Pancreas (tissue), 10 donors: Measurements from ENCODE around the gene SULT2B1. TPM values are rescaled to one million over a fixed set of nuclear protein-coding genes. Genes with fewer than 3 reads are reported as not detected.

Experiments
- ATAC-seq, 4 donors: fragments of 200-7000 bp; cut with Tn5 transposase; one replicate each; pipeline versions ENCODE4 v1.8.0 to v1.9.1; 2020; ENCODE audit warnings: mild to moderate bottlenecking in 4 of 4, moderate library complexity in 4 of 4
- DNase-seq, 6 donors: peaks; one replicate each; pipeline ENCODE4 v3.0.0-alpha.2; 2020
- FAIRE-seq: peaks from 2 replicates; lab custom pipeline; 2012; peaks lifted over from hg19 to GRCh38; lab: Jason Lieb, UNC
- H3K27ac ChIP-seq, 4 donors: fragments of 200-600 bp; sonication (generic); 1 replicate in 3 of 4; 2 replicates in 1 of 4; pipeline versions ENCODE4 v1.5.0 to v1.8.0; 2020
- H3K27me3 ChIP-seq, 4 donors: fragments of 200-600 bp; one replicate each; pipeline ENCODE4 v1.8.0; 2021
- H3K36me3 ChIP-seq, 3 donors: fragments of 200-600 bp; sonication (generic) in 1 of 3; one replicate each; pipeline versions ENCODE4 v1.5.0 to v1.8.0; 2020 to 2021
- H3K4me1 ChIP-seq, 3 donors: fragments of 200-600 bp; one replicate each; pipeline ENCODE4 v1.8.0; 2021
- H3K4me3 ChIP-seq, 4 donors: fragments of 200-600 bp; sonication (generic) in 2 of 4; one replicate each; pipeline versions ENCODE4 v1.5.0 to v1.8.0; 2020 to 2021
- H3K9me3 ChIP-seq, 4 donors: fragments of 200-600 bp; one replicate each; pipeline ENCODE4 v1.8.0; 2021
- CTCF ChIP-seq, 4 donors: fragments of 200-600 bp; sonication (generic) in 3 of 4; IDR thresholded peaks; one replicate each; pipeline versions ENCODE4 v1.5.0 to v1.8.0; 2021; ENCODE audit warnings: antibody characterized with exemption in 4 of 4
- WGBS, 2 donors: extraction: QIAGEN DNeasy Blood & Tissue Kit; methylation state at CpG; one replicate each; pipeline ENCODE4 v1.1.7; 2013; 5-methylcytosine and 5-hydroxymethylcytosine counted together
- intact Hi-C, 3 donors: fragments of 100-400 bp; cut with DNase I; formaldehyde crosslinking; loops; one replicate each; pipeline versions ENCODE4 v1.11.1 to v1.14.2; 2022
- polyA plus RNA-seq, 2 donors: library from polyadenylated mRNA; stranded (reverse); fragments of 200-250 nt; gene quantifications; one replicate each; pipeline ENCODE4 v1.2.3, GENCODE V29; 2013
- total RNA-seq, 6 donors: library from RNA; stranded (reverse); fragmentation: NEBNext Ultra II Directional in 4 of 6; extraction: Animal tissue kit (Norgen Biotek cat#: 25700) in 4 of 6; gene quantifications; one replicate each; pipeline versions ENCODE4 v1.2.1 to v1.2.4, GENCODE V29; 2021 to 2023
- donor health status: healthy with polysubstance abuse.
- donor health status: DM: no; HTN: no; CAD: no; lungs with moderate emphysema.
- donor health status: DM: no; HTN: no; CAD: no.
- donor health status: control.
- donor health status: control.
- donor health status: Bipolar disorder and iron deficiency.
- donor health status: DM: yes; HTN: yes; CAD: no.
- donor health status: DM: no; HTN: no; CAD: no.
- donor health status: DM: no; HTN: no; CAD: no.
- donor health status: DM: yes; HTN: yes; CAD: no.

SULT2B1 gene
- total and polyA plus RNA-seq, 8 donors = 0.32 to 1.7 (median 0.62) TPM; not detected in 1

- FAIRE-seq = no peak
- TF ChIP-seq CTCF (IDR thresholded peaks at IDR 0.05) = no peak
- Histone ChIP-seq H3K4me1 (peaks cover 0 to 3% (median 0%) of the 10 kb centered on the region in 3 donors), H3K9me3 (no peaks in the 10 kb centered on the region), H3K27me3 (no peaks in the 10 kb centered on the region), H3K4me3 (peak overlapping the region in 2 of 4 donors; percentile 51 to 52), H3K36me3 (no peaks in the 10 kb centered on the region), H3K27ac (peak overlapping the region in 2 of 4 donors; percentile 82 to 86)
- WGBS, 2 donors = 11 to 14% methylated on average over 6 to 8 of the region's 10 CpGs
- intact Hi-C loops = loop anchor here in 1 of 3 donors (10.0 kb wide), 1 partner anchor 198 kb away; no protein-coding TSS in a partner anchor
- no peak for ATAC-seq
- DNase-seq = no peak
Observed at GRCh38 chr19:48646722-48647216, 94.8 kb downstream of the SULT2B1 start.

- Histone ChIP-seq H3K27ac (no peak overlapping the region), H3K4me1 (peaks cover 0 to 3% (median 0%) of the 10 kb centered on the region in 3 donors), H3K9me3 (no peaks in the 10 kb centered on the region), H3K36me3 (no peaks in the 10 kb centered on the region), H3K4me3 (no peak overlapping the region), H3K27me3 (no peaks in the 10 kb centered on the region)
- WGBS, 2 donors = 68 to 70% methylated on average over 2 of the region's 2 CpGs
- no peak for TF ChIP-seq CTCF (IDR thresholded peaks at IDR 0.05)
- DNase-seq (no peak), ATAC-seq (no peak), FAIRE-seq (no peak)
- intact Hi-C loops = loop anchor here in 1 of 3 donors (10.0 kb wide), 1 partner anchor 197 kb away; no protein-coding TSS in a partner anchor
Observed at GRCh38 chr19:48648134-48648533, 96.2 kb downstream of the SULT2B1 start.

Other genes with a start within 250 kb of the SULT2B1 start
- 10 to 100 TPM in 2 of 6 donors, 1 to 10 TPM in 4; 2.5 to 14.9 (median 6.4) TPM for gene EMP3, start 226.6 kb upstream of the SULT2B1 start, total RNA-seq
- gene EMP3, start 226.6 kb upstream of the SULT2B1 start, polyA plus RNA-seq = 10 to 100 TPM; 17.6 to 23.8 TPM
- 1 to 10 TPM; 3.3 to 7.3 (median 4.4) TPM for gene TMEM143, start 188.2 kb upstream of the SULT2B1 start, total RNA-seq
- gene TMEM143, start 188.2 kb upstream of the SULT2B1 start, polyA plus RNA-seq = 10 to 100 TPM in 1 of 2 donors, 1 to 10 TPM in 1; 8.0 to 11.2 TPM
- gene SYNGR4, start 187.8 kb upstream of the SULT2B1 start, total RNA-seq = 1 to 10 TPM in 1 of 6 donors, under 1 TPM in 3, not detected in 2; 0.19 to 1.1 (median 0.25) TPM
- gene SYNGR4, start 187.8 kb upstream of the SULT2B1 start, polyA plus RNA-seq = 10 to 100 TPM in 1 of 2 donors, under 1 TPM in 1; 0.91 to 16.4 TPM
- 10 to 100 TPM; 58.7 to 99.0 (median 77.0) TPM for gene KDELR1, start 160.6 kb upstream of the SULT2B1 start, total RNA-seq
- gene KDELR1, start 160.6 kb upstream of the SULT2B1 start, polyA plus RNA-seq = 100 to 1,000 TPM in 1 of 2 donors, 10 to 100 TPM in 1; 85.4 to 113 TPM
- gene GRIN2D, start 158.5 kb upstream of the SULT2B1 start, total RNA-seq = under 1 TPM in 5 of 6 donors, not detected in 1; 0.04 to 0.66 (median 0.26) TPM
- gene GRIN2D, start 158.5 kb upstream of the SULT2B1 start, polyA plus RNA-seq = under 1 TPM; 0.19 TPM
- 10 to 100 TPM; 13.0 to 23.1 (median 18.2) TPM for gene GRWD1, start 106.2 kb upstream of the SULT2B1 start, total RNA-seq
- gene GRWD1, start 106.2 kb upstream of the SULT2B1 start, polyA plus RNA-seq = 10 to 100 TPM in 1 of 2 donors, 1 to 10 TPM in 1; 8.6 to 10.2 TPM
- under 1 TPM; 0.20 to 0.56 (median 0.37) TPM for gene KCNJ14, start 96.6 kb upstream of the SULT2B1 start, total RNA-seq
- gene KCNJ14, start 96.6 kb upstream of the SULT2B1 start, polyA plus RNA-seq = under 1 TPM; 0.49 to 0.59 TPM
- 10 to 100 TPM; 25.4 to 39.2 (median 29.1) TPM for gene CYTH2, start 82.8 kb upstream of the SULT2B1 start, total RNA-seq
- 10 to 100 TPM; 51.7 to 54.2 TPM for gene CYTH2, start 82.8 kb upstream of the SULT2B1 start, polyA plus RNA-seq
- gene LMTK3, start 40.3 kb upstream of the SULT2B1 start, total RNA-seq = 1 to 10 TPM; 2.3 to 4.1 (median 2.8) TPM
- gene LMTK3, start 40.3 kb upstream of the SULT2B1 start, polyA plus RNA-seq = 1 to 10 TPM; 4.1 to 7.7 TPM
- not detected for gene SPACA4, start 54.6 kb downstream of the SULT2B1 start, total RNA-seq
- gene SPACA4, start 54.6 kb downstream of the SULT2B1 start, polyA plus RNA-seq = under 1 TPM in 1 of 2 donors, not detected in 1; 0.12 TPM
- gene FAM83E, start 62.9 kb downstream of the SULT2B1 start, total RNA-seq = 1 to 10 TPM; 1.2 to 2.9 (median 2.6) TPM
- gene FAM83E, start 62.9 kb downstream of the SULT2B1 start, polyA plus RNA-seq = 1 to 10 TPM; 1.8 to 3.4 TPM
- 1,000 to 10,000 TPM in 4 of 6 donors, 100 to 1,000 TPM in 2; 881 to 1,605 (median 1,071) TPM for gene RPL18, start 67.0 kb downstream of the SULT2B1 start, total RNA-seq
- 1,000 to 10,000 TPM; 1,358 to 2,344 TPM for gene RPL18, start 67.0 kb downstream of the SULT2B1 start, polyA plus RNA-seq
- 10 to 100 TPM in 1 of 6 donors, 1 to 10 TPM in 5; 4.3 to 11.0 (median 6.6) TPM for gene SPHK2, start 67.3 kb downstream of the SULT2B1 start, total RNA-seq
- gene SPHK2, start 67.3 kb downstream of the SULT2B1 start, polyA plus RNA-seq = 10 to 100 TPM; 15.9 to 24.0 TPM
- gene DBP, start 85.2 kb downstream of the SULT2B1 start, total RNA-seq = 1 to 10 TPM; 3.3 to 8.3 (median 6.5) TPM
- 10 to 100 TPM in 1 of 2 donors, 1 to 10 TPM in 1; 4.7 to 11.4 TPM for gene DBP, start 85.2 kb downstream of the SULT2B1 start, polyA plus RNA-seq
- 1 to 10 TPM; 2.6 to 6.2 (median 4.5) TPM for gene CA11, start 94.0 kb downstream of the SULT2B1 start, total RNA-seq
- gene CA11, start 94.0 kb downstream of the SULT2B1 start, polyA plus RNA-seq = 10 to 100 TPM; 10.2 to 15.2 TPM
- gene NTN5, start 120.8 kb downstream of the SULT2B1 start, total RNA-seq = under 1 TPM in 5 of 6 donors, not detected in 1; 0.12 to 0.37 (median 0.20) TPM
- 1 to 10 TPM in 1 of 2 donors, under 1 TPM in 1; 0.38 to 1.8 TPM for gene NTN5, start 120.8 kb downstream of the SULT2B1 start, polyA plus RNA-seq
- 10 to 100 TPM in 2 of 6 donors, 1 to 10 TPM in 4; 4.8 to 14.5 (median 8.2) TPM for gene FUT2, start 143.8 kb downstream of the SULT2B1 start, total RNA-seq
- gene FUT2, start 143.8 kb downstream of the SULT2B1 start, polyA plus RNA-seq = 1 to 10 TPM; 3.7 to 5.4 TPM
- 1 to 10 TPM in 2 of 6 donors, under 1 TPM in 4; 0.51 to 2.6 (median 0.84) TPM for gene MAMSTR, start 167.6 kb downstream of the SULT2B1 start, total RNA-seq
- 1 to 10 TPM; 1.5 to 2.3 TPM for gene MAMSTR, start 167.6 kb downstream of the SULT2B1 start, polyA plus RNA-seq
- gene RASIP1, start 188.4 kb downstream of the SULT2B1 start, total RNA-seq = 1 to 10 TPM; 5.3 to 9.6 (median 6.5) TPM
- 10 to 100 TPM; 16.2 to 40.9 TPM for gene RASIP1, start 188.4 kb downstream of the SULT2B1 start, polyA plus RNA-seq
- 1 to 10 TPM in 4 of 6 donors, under 1 TPM in 2; 0.73 to 4.6 (median 1.9) TPM for gene IZUMO1, start 194.7 kb downstream of the SULT2B1 start, total RNA-seq
- gene IZUMO1, start 194.7 kb downstream of the SULT2B1 start, polyA plus RNA-seq = 1 to 10 TPM; 1.9 to 3.8 TPM
- gene FUT1, start 200.5 kb downstream of the SULT2B1 start, total RNA-seq = 10 to 100 TPM in 4 of 6 donors, 1 to 10 TPM in 2; 6.5 to 29.7 (median 12.6) TPM
- 10 to 100 TPM in 1 of 2 donors, 1 to 10 TPM in 1; 7.7 to 12.7 TPM for gene FUT1, start 200.5 kb downstream of the SULT2B1 start, polyA plus RNA-seq
- gene FGF21, start 203.4 kb downstream of the SULT2B1 start, total RNA-seq = under 1 TPM in 1 of 6 donors, not detected in 5; 0.51 TPM
- not detected for gene FGF21, start 203.4 kb downstream of the SULT2B1 start, polyA plus RNA-seq